NCI-H2196 (cell line): Measurements from ENCODE around the gene TAS2R16.
"Not testable (repeated sequence)": the region's sequence is repeated elsewhere in the genome, so short reads cannot be mapped to it uniquely, and the experiment has no call there.

ENCODE experiments used
- DNase-seq: peaks from one replicate; lab custom pipeline; 2025; ENCODE audit not compliant: unreplicated experiment; lab: John Stamatoyannopoulos, UW

TAS2R16 gene

DNA sequence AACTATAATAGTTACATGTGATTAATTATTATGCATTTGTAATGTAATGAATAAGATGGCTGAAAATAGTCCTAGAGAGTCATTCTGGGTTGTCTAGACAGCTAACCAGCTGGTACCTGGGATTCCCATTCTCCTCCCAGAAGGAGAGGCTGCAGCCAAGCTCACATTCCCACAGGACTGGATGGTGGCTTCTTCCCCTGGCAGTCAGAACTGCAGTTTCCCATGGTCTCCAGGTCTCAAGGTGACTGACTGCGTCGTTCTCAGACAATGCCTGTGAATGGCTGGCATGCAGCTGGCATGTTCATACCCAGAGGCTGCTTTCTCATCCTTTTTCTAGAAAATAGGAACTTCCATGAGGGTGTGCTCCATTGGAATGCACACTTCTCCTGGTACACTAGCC is 21.3 kb downstream of the TAS2R16 start:
- no peak for DNase-seq

DNA sequence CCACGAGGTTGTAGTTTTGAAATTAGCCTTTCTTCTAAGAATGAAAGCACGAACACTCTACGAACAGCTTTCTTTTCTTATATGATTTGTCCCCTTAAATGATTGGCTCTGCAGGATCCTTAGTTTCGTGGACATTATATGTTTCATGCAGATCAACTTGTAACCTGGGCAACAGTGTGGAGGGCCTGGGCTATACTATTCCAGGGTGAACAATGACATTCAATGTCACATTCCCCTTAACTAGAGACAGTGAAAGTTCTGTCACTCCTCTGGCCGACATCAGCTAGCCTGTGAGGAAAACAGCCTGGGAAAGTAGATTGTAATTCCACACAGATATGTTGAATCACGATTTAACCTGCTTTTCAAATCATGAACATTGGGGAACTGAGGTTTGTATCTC is 23.4 kb downstream of the TAS2R16 start:
- DNase-seq = no peak

DNA sequence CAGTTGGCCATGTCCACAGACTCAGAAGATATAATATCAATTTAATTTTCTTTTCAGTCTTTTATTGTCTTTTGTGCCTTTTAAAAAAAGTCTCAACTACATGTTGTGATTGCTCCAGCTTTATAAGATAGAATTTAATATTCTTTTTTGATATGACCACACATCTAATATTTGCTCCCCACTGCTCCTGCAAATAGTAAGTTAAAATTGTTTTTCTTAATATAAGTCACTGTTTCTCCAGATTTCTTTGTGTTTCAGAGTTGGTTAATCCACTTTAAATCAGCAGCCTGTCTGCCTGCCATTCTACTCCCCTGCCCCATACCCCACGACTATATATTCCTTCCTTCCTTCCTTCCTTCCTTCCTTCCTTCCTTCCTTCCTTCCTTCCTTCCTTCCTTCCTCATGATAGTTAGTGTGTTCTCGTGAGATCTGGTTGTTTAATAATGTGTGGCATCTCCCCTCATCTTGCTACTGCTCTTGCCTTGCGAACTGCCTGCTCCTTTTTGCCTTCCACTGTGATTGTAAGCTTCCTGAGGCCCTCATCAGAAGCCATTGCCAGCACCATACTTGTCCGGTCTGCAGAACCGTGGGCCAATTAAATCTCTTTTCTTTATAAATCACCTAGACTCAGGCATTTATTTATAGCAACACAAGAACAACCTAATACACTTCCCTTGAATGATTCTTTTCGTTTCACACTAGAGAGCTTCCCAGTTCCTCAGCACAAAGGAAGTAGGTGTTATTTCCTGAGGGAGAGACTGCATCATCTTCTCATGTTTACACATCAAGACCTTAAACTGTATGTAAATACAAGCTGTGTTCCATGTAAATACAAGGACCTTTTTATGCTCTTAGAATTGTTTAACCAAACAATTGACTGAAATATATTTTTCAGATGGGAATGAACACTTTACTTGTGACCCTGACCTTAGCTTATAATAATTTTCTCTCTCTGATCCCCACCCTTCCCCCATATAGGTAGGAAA is 24.5 kb downstream of the TAS2R16 start:
- DNase-seq = no peak

DNA sequence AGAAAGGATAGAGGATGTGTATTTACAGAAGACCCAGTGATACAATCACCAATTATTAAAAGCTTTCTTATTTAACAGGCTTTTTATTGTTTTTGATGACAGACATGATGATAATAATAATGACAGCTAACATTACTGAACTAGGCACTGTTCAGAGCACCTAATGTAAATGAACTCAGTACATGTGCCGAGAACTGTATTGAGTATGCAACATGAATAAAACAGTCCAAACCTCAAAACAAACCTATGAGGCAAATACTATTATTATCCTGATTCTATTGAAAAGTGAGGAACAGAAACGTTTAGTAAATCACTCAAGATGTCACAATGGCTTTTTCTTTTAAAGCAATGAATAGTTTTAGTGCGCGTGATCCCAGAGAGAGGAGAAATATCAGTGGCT is 27.1 kb downstream of the TAS2R16 start:
- DNase-seq = no peak

DNA sequence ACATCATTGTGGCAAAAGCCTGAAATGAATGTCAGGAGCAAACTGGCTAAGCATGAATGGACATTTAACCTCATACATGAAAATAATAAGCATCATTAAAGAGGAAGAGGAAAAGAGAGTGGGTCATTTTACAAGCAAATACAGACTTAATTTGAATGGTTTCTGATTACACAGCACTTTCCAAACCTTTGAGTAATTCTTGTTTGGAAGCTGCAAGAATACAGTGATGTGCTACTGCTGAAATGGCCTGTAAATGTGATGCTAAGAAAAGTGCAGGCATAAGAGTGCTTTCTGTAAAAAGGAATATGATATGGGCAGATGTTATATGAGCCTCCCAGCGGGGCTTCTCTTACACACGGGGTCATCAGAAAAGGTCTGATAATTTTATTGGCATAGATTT is 30.2 kb downstream of the TAS2R16 start:
- peak; percentile 16 for DNase-seq

DNA sequence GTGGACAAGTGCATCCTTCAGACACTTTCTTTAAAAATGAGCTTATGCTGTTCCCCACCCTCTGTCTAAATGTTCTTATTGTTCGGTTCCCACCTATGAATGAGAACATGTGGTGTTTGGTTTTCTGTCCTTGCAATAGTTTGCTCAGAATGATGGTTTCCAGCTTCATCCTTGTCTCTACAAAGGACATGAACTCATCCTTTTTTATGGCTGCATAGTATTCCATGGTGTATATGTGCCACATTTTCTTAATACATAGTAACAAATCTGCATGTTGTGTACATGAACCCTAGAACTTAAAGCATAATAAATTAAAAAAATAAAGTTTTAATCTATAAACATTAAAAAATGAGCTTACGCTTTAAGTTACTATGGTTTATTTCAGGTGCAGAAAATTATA is 41.8 kb downstream of the TAS2R16 start:
- not testable (repeated sequence) for DNase-seq

DNA sequence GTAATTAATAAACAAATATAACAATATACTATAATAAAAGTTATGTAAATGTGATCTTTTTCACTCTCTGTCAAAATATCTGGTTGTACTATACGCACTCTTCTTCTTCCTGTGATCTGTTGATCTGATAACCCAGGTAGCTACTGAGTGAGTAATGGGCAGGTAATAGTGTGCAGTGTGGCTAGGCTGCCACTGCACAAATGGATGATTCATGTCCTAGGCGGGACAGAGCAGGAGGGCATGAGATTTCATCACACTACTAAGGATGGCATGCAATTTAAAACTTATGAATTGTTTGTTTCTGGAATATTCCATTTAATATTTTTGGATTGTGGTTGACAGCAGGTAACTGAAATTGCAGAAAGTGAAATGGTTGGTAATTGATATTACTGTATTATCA is 44.5 kb downstream of the TAS2R16 start:
- no peak for DNase-seq

DNA sequence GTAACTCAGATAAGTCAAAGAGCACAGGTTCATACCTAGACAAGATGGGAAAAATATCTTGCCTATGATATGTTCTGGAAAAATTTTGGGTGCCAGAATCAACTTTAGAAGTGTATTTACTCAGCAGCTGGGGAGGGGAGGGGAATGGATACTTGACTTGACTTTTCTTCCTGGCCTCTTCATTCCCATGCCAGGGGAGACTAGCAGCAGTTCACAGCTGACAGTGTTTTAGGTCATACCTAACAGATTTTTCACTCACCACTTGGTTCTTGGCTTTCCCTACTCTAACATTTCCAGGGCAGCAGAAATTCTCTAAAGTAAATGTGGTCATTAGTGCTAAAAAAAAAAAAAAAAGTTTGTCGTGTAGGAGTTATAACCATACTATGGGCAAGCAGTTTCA is 46.3 kb downstream of the TAS2R16 start:
- DNase-seq = no peak
